Gastrocnemius medialis (tissue), 4 donors: ENCODE results near the gene RGPD4.

Experiments used
- CTCF ChIP-seq, 5 experiments: fragments of 450-650 bp in 3 of 5; fragments of 200-600 bp in 2 of 5; sonication (generic) in 2 of 5; IDR thresholded peaks in 4 of 5; conservative IDR thresholded peaks in 1 of 5; 1 replicate in 4 of 5; 2 replicates in 1 of 5; pipeline ENCODE4 v1.5.1; 2016 to 2019; ENCODE audit warnings: antibody characterized with exemption in 5 of 5, mild to moderate bottlenecking in 3 of 5, moderate library complexity in 3 of 5
- POLR2A ChIP-seq, 2 donors: fragments of 450-650 bp; IDR thresholded peaks; one replicate each; pipeline ENCODE4 v1.6.1; 2017; ENCODE audit warnings: antibody characterized with exemption in 2 of 2, mild to moderate bottlenecking in 2 of 2, moderate library complexity in 2 of 2

GRCh38 chr2:107927034-107927534 lies 100.4 kb downstream of the RGPD4 start:
- TF ChIP-seq CTCF (IDR thresholded peaks at IDR 0.05 in 4 of 5, conservative IDR thresholded peaks at IDR 0.05 in 1 of 5) (no peak), POLR2A (IDR thresholded peaks at IDR 0.05) (no peak)
